ENCODE measurements around the gene EP300. TPM values are rescaled to one million over a fixed set of nuclear protein-coding genes. Genes with fewer than 3 reads are reported as not detected.

EP300 gene
- total and polyA plus RNA-seq, 7 experiments from 2014 or later: 13.3 to 155 (median 108) TPM

DNA sequence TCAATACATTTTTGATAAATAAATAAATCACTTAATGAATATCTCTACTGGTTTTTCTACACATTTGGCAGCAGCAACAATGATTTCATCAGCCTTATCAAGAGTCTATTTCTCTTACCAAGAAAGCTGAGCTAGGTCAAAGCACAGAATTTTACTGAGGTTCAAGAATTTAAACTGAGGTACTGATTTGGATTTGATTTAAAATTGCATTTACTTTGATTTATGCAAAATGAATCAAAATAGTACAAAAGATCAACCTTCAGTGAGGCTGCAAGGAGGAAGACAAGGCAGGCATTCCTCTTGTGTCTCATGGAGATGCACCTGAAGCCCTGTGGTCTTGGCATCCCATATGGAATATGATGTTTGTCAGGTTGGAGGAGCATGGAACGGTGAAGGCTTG lies 15.5 kb upstream of the EP300 start:
- Histone ChIP-seq H3K4me1 (ENCODE audit: control insufficient read depth in 2 of 2, insufficient read depth in 2 of 2, low read length in 2 of 2) (no peaks in the 10 kb centered on the region), H3K36me3 (ENCODE audit: control insufficient read depth in 2 of 3, insufficient read depth in 3 of 3, low read length in 3 of 3) (no peaks in the 10 kb centered on the region), H3K27me3 (ENCODE audit: control insufficient read depth in 2 of 2, insufficient read depth in 2 of 2, low read length in 2 of 2) (no peaks in the 10 kb centered on the region), H3K9me3 (ENCODE audit: control insufficient read depth in 2 of 3, low read length in 3 of 3) (no peaks in the 10 kb centered on the region), H3K27ac (ENCODE audit: low read depth, low read length) (no peak overlapping the region), H3K4me3 (ENCODE audit: low read length) (no peak overlapping the region)
- H3K9me3 Mint-ChIP-seq: no peaks in the 10 kb centered on the region
- ChIA-PET CTCF (no interaction called here), POLR2A (no interaction called here)
- DNase-seq: no peak
- intact Hi-C loops (cut with micrococcal nuclease): no loop called here
- H3K4me1 Mint-ChIP-seq: peaks cover 0 to 2% (median 0%) of the 10 kb centered on the region in 7 donors
- ATAC-seq: no peak
- no peaks in the 10 kb centered on the region for H3K36me3 Mint-ChIP-seq
- H3K27ac Mint-ChIP-seq: no peak overlapping the region
- no peak overlapping the region for H3K4me3 Mint-ChIP-seq
- peaks cover 0 to 3% (median 0%) of the 10 kb centered on the region in 5 donors for H3K27me3 Mint-ChIP-seq

DNA sequence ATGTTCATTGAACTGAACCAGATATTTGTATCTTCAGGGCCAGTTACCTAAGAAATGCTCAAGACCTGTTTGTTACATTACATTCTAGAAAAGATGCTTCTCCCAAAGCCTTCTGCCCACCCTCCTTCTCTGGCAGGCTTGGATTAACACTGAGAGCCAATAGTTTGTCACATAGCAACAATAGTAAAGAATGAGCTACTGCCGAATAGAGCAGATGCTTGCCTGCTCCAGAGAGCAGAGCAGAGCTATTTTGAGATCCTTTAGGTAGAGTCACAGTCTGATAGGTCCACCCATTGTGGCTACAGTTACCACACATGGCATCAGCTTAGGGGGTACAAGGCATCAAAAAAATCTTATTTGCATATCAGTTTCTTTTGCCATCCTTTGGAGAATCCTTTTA lies 13.5 kb upstream of the EP300 start:
- H3K27ac ChIP-seq (ENCODE audit: low read depth, low read length): no peak overlapping the region
- ATAC-seq: no peak
- DNase-seq: no peak
- no peak overlapping the region for H3K4me3 ChIP-seq (ENCODE audit: low read length)
- Mint-ChIP-seq H3K36me3 (no peaks in the 10 kb centered on the region), H3K4me1 (no peaks in the 10 kb centered on the region), H3K4me3 (no peak overlapping the region), H3K27me3 (peaks cover 0 to 4% (median 0%) of the 10 kb centered on the region in 5 donors), H3K27ac (peak overlapping the region in 1 of 9 donors; percentile 53), H3K9me3 (no peaks in the 10 kb centered on the region)
- intact Hi-C loops (cut with micrococcal nuclease): no loop called here
- no peaks in the 10 kb centered on the region for H3K4me1 ChIP-seq (ENCODE audit: control insufficient read depth in 2 of 2, insufficient read depth in 2 of 2, low read length in 2 of 2)
- no peaks in the 10 kb centered on the region for H3K36me3 ChIP-seq (ENCODE audit: control insufficient read depth in 2 of 3, insufficient read depth in 3 of 3, low read length in 3 of 3)
- POLR2A ChIA-PET: no interaction called here
- CTCF ChIA-PET: interaction anchor here (0.6 kb wide), 1 partner anchor 142 kb away, joined by 3 read pairs; no protein-coding TSS in a partner anchor
- H3K27me3 ChIP-seq (ENCODE audit: control insufficient read depth in 2 of 2, insufficient read depth in 2 of 2, low read length in 2 of 2): no peaks in the 10 kb centered on the region
- H3K9me3 ChIP-seq (ENCODE audit: control insufficient read depth in 2 of 3, low read length in 3 of 3): no peaks in the 10 kb centered on the region

DNA sequence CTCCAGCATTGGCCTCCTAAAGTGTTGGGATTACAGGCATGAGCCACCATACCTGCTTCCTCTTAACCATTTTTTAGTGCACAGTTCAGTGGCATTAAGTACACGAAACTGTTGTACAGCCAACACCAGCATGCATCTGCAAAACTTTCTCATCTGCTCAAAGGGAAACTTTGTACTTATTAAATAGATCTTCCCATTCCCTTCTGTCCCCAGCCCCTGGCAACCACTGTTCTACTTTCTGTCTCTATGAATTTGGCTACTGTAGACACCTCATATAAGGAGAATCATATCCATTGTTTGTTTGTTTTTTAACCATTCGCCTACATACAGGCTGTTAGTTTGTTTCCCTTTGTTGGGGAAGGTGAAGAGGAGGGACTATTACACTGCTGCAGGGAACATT lies 6.5 kb upstream of the EP300 start:
- ATAC-seq (no peak), DNase-seq (no peak)
- Mint-ChIP-seq H3K27ac (peak overlapping the region in 1 of 9 donors; percentile 14), H3K4me1 (peaks cover 0 to 5% (median 5%) of the 10 kb centered on the region in 7 donors), H3K36me3 (peaks cover 0 to 2% (median 0%) of the 10 kb centered on the region in 5 donors), H3K9me3 (peaks cover 0 to 3% (median 0%) of the 10 kb centered on the region in 11 donors), H3K27me3 (peaks cover 0 to 4% (median 0%) of the 10 kb centered on the region in 5 donors), H3K4me3 (no peak overlapping the region)
- intact Hi-C loops (cut with micrococcal nuclease): no loop called here
- no peak overlapping the region for H3K27ac ChIP-seq (ENCODE audit: low read depth, low read length)
- no peaks in the 10 kb centered on the region for H3K36me3 ChIP-seq (ENCODE audit: control insufficient read depth in 2 of 3, insufficient read depth in 3 of 3, low read length in 3 of 3)
- ChIA-PET POLR2A (interaction anchor here (0.6 kb wide), 1 partner anchor 134 kb away, joined by 4 read pairs; no protein-coding TSS in a partner anchor), CTCF (no interaction called here)
- H3K9me3 ChIP-seq (ENCODE audit: control insufficient read depth in 2 of 3, low read length in 3 of 3): no peaks in the 10 kb centered on the region
- no peaks in the 10 kb centered on the region for H3K27me3 ChIP-seq (ENCODE audit: control insufficient read depth in 2 of 2, insufficient read depth in 2 of 2, low read length in 2 of 2)
- H3K4me3 ChIP-seq (ENCODE audit: low read length): no peak overlapping the region
- peaks cover 3 to 4% of the 10 kb centered on the region in 2 donors for H3K4me1 ChIP-seq (ENCODE audit: control insufficient read depth in 2 of 2, insufficient read depth in 2 of 2, low read length in 2 of 2)

DNA sequence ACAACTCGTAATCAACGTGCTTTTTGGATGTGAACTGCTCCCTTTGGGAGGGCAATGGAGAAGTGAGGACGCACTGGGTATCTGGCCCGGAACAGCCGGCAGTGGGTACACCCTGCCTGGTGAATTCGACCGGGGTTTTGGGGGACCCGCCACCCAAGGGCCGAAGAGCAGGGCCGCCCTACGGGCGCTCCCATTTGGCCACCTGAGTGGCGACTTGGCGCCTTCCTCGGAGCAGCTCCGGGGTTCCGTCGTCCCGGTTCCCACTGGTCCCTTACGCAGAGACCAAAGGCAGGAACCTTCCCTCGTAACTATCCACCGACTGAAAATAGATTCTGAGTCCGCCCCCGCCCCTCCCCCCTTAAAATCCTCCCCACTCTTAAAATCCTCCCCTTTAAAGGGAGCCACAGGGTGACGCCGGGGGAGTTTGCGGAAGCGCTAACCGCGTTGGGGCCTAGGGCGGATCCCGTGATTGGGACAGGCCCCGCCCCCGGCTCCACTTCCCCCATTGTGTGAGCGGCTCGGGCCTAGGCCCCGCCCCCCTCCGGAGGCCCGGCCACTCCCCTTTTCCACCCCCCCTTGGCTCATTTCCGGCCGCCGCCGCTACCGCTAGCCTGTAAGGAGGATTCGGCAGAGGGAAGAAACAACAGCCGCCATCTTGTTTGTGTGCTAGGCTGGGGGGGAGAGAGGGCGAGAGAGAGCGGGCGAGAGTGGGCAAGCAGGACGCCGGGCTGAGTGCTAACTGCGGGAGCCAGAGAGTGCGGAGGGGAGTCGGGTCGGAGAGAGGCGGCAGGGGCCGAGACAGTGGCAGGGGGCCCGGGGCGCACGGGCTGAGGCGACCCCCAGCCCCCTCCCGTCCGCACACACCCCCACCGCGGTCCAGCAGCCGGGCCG lies 1.0 kb upstream of the EP300 start:
- Mint-ChIP-seq H3K4me3 (peak overlapping the region; percentile 91 to 100 (median 98)), H3K27ac (peak overlapping the region; percentile 99 to 100 (median 99)), H3K27me3 (peaks cover 0 to 2% (median 0%) of the 10 kb centered on the region in 5 donors), H3K36me3 (peaks cover 3 to 17% (median 4%) of the 10 kb centered on the region in 5 donors), H3K9me3 (peaks cover 0 to 6% (median 0%) of the 10 kb centered on the region in 11 donors), H3K4me1 (peaks cover 23 to 35% (median 27%) of the 10 kb centered on the region in 7 donors)
- intact Hi-C loops (cut with micrococcal nuclease): loop anchor here (1.0 to 10.0 kb wide), 25 partner anchors 21 to 983 kb away; partner anchors contain the start of genes RANGAP1 (in 2 of the 2), RBX1 (in 2 of the 2), SLC25A17 (in 2 of the 2) and ST13 (in 2 of the 2)
- ChIA-PET POLR2A (interaction anchor here (0.6 to 6.0 kb wide), 7 partner anchors 18 to 497 kb away, joined by 3 to 109 read pairs (median 5); partner anchors contain the start of genes RANGAP1, RBX1, ST13 and XPNPEP3), CTCF (no interaction called here)
- Histone ChIP-seq H3K27ac (ENCODE audit: low read depth, low read length) (peak overlapping the region; percentile 99), H3K4me3 (ENCODE audit: low read length) (peak overlapping the region; percentile 99), H3K9me3 (ENCODE audit: control insufficient read depth in 2 of 3, low read length in 3 of 3) (no peaks in the 10 kb centered on the region), H3K27me3 (ENCODE audit: control insufficient read depth in 2 of 2, insufficient read depth in 2 of 2, low read length in 2 of 2) (no peaks in the 10 kb centered on the region), H3K4me1 (ENCODE audit: control insufficient read depth in 2 of 2, insufficient read depth in 2 of 2, low read length in 2 of 2) (peaks cover 4 to 5% of the 10 kb centered on the region in 2 donors), H3K36me3 (ENCODE audit: control insufficient read depth in 2 of 3, insufficient read depth in 3 of 3, low read length in 3 of 3) (peaks cover 0 to 11% (median 0%) of the 10 kb centered on the region in 3 experiments)
- ATAC-seq (peak; percentile 95), DNase-seq (peak; percentile 98 to 99 (median 99))

DNA sequence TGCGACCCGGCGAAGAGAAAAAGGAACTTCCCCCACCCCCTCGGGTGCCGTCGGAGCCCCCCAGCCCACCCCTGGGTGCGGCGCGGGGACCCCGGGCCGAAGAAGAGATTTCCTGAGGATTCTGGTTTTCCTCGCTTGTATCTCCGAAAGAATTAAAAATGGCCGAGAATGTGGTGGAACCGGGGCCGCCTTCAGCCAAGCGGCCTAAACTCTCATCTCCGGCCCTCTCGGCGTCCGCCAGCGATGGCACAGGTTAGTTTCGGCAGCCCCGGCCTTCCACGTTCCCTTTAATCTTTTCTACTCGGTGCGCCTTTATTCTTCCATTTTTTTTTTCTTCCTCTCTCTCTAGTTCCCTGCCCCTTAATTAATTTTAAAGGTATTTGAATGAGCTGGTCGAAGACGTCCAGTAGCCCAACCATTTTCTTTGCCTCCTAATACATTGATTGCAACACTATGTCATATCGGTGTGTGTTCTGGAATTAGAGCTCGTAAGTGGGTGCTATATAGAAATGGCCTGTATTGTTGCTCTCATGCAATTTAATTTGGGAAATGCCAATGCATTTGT lies 537 bp downstream of the EP300 start:
- intact Hi-C loops (cut with micrococcal nuclease): loop anchor here (1.0 to 10.0 kb wide), 8 partner anchors 13 to 982 kb away; partner anchors contain the start of genes CENPM (in 1 of the 2), NAGA (in 1 of the 2), PHETA2 (in 1 of the 2) and SLC25A17 (in 1 of the 2)
- POLR2A ChIA-PET: interaction anchor here (0.6 to 6.0 kb wide), 17 partner anchors 12 to 376 kb away, joined by 3 to 109 read pairs (median 4); partner anchors contain the start of genes ACO2, PHF5A, RANGAP1 and RBX1

More for the DNA sequence above, 537 bp downstream of the EP300 start:
- DNase-seq (peak in 6 of 9 donors; percentile 8 to 25 (median 16)), ATAC-seq (no peak)
- Mint-ChIP-seq H3K9me3 (peaks cover 0 to 6% (median 0%) of the 10 kb centered on the region in 11 donors), H3K4me3 (peak overlapping the region; percentile 91 to 100 (median 98)), H3K27me3 (peaks cover 0 to 2% (median 0%) of the 10 kb centered on the region in 5 donors), H3K27ac (peak overlapping the region; percentile 91 to 99 (median 96)), H3K4me1 (peaks cover 36 to 49% (median 40%) of the 10 kb centered on the region in 7 donors), H3K36me3 (peaks cover 3 to 21% (median 4%) of the 10 kb centered on the region in 5 donors)
- Histone ChIP-seq H3K36me3 (ENCODE audit: control insufficient read depth in 2 of 3, insufficient read depth in 3 of 3, low read length in 3 of 3) (peaks cover 0 to 11% (median 0%) of the 10 kb centered on the region in 3 experiments), H3K27ac (ENCODE audit: low read depth, low read length) (peak overlapping the region; percentile 99), H3K4me3 (ENCODE audit: low read length) (peak overlapping the region; percentile 76), H3K27me3 (ENCODE audit: control insufficient read depth in 2 of 2, insufficient read depth in 2 of 2, low read length in 2 of 2) (no peaks in the 10 kb centered on the region), H3K4me1 (ENCODE audit: control insufficient read depth in 2 of 2, insufficient read depth in 2 of 2, low read length in 2 of 2) (peaks cover 4 to 13% of the 10 kb centered on the region in 2 donors), H3K9me3 (ENCODE audit: control insufficient read depth in 2 of 3, low read length in 3 of 3) (no peaks in the 10 kb centered on the region)
- CTCF ChIA-PET: interaction anchor here (1.1 to 1.3 kb wide), 2 partner anchors 141 to 170 kb away, joined by 3 to 5 read pairs; partner anchors contain the start of gene RBX1
